Measurements from ENCODE around the gene RTN4. TPM values are rescaled to one million over a fixed set of nuclear protein-coding genes. Genes with fewer than 3 reads are reported as not detected.

The RTN4 gene
- total RNA-seq, 2 donors from 2014 or later = 253 to 331 TPM

GRCh38 chr2:55063226-55063625 lies 13.0 kb upstream of the RTN4 start:
- Histone ChIP-seq H3K4me1 (ENCODE audit: control insufficient read depth in 1 of 2, low read depth in 2 of 2) (no peaks in the 10 kb centered on the region), H3K36me3 (no peaks in the 10 kb centered on the region), H3K9me3 (no peaks in the 10 kb centered on the region), H3K27ac (no peak overlapping the region), H3K27me3 (replicated peaks; ENCODE audit: insufficient read depth) (no peaks in the 10 kb centered on the region), H3K4me3 (no peak overlapping the region)
- no peak for TF ChIP-seq CTCF (IDR thresholded peaks at IDR 0.05)
- DNase-seq (ENCODE audit: low spot score) (no peak), ATAC-seq (ENCODE audit: insufficient number of reproducible peaks, low FRiP score, low read depth) (no peak)

DNA sequence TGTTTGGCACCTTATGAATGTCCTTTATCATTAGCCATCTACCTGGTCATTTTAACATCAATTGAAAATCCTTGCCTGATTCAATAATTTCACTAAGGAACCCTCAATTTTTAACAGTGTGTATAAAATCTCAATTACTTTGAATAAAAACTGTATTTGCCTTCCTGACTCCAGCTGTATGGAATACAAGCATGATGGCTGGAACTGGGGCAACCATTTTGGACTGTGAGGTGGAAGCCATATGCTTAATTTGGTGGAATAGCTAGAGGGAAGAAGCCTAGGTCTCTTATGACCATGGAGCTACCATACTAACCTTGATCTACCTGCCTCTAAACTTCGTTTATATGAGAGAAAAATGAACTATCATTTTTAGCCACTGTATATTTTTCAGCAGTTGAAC lies 12.5 kb upstream of the RTN4 start:
- TF ChIP-seq CTCF (IDR thresholded peaks at IDR 0.05) = no peak
- DNase-seq (ENCODE audit: low spot score) (no peak), ATAC-seq (ENCODE audit: insufficient number of reproducible peaks, low FRiP score, low read depth) (no peak)
- Histone ChIP-seq H3K4me3 (no peak overlapping the region), H3K36me3 (no peaks in the 10 kb centered on the region), H3K27ac (no peak overlapping the region), H3K27me3 (replicated peaks; ENCODE audit: insufficient read depth) (no peaks in the 10 kb centered on the region), H3K9me3 (no peaks in the 10 kb centered on the region), H3K4me1 (ENCODE audit: control insufficient read depth in 1 of 2, low read depth in 2 of 2) (no peaks in the 10 kb centered on the region)

DNA sequence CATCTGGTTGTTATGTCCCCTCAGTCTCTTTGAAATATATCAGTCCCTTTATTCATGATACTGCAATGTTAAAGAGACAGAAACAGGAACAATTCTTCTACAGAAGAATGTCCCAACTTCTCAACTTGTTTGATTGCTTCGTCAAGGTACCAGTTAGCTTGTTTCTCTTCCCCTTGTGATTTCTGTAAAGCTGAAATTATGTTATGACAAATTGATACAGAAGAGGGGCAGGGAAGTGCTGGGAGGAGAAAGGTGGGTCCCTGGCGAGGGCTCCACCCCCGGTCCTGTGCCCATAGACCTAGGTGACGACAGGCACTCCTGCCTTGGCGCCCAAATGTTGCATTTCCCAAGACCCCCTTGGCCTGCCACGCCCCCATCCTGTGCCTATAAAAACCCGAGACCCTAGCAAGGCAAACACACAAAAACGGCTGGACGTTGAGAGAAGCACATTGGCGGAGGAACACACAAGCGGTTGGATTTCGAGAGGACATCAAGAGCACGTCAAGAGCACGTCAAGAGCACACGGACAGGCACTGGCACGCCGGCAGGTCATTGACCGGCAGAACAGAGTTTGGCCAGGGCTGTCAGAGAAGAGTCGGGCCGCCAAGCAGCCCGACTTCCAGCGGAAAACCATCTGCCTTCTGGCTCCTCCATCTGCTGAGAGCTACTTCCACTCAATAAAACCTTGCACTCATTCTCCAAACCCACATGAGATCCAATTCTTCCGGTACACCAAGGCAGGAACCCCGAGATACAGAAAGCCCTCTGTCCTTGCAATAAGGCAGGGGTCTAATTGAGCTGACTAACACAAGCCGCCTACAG lies 11.5 kb upstream of the RTN4 start:
- ATAC-seq (ENCODE audit: insufficient number of reproducible peaks, low FRiP score, low read depth) (no peak), DNase-seq (ENCODE audit: low spot score) (no peak)
- H3K27me3 ChIP-seq (replicated peaks; ENCODE audit: insufficient read depth) = no peaks in the 10 kb centered on the region
- no peak for TF ChIP-seq CTCF (IDR thresholded peaks at IDR 0.05)
- H3K27ac ChIP-seq = no peak overlapping the region
- no peaks in the 10 kb centered on the region for H3K4me1 ChIP-seq (ENCODE audit: control insufficient read depth in 1 of 2, low read depth in 2 of 2)
- no peaks in the 10 kb centered on the region for H3K36me3 ChIP-seq
- no peak overlapping the region for H3K4me3 ChIP-seq
- H3K9me3 ChIP-seq = no peaks in the 10 kb centered on the region

DNA sequence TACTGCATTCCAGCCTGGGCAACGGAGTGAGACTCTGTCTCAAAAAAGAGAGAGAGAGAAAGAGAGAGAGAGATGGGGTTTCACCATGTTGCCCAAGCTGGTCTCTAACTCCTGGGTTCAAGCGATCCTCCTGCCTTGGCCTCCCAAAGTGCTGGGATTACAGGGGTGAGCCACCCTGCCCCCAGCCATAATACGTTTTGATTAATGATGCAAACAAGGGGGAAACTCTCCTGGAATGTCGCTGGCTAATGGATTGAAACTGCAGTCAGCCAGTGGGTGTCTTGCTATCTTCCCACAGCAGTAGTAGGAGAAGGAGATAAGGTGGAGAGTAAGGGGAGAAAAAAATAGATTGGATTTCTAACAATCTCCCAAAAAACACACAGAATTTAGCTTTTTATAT lies 9.5 kb upstream of the RTN4 start:
- H3K4me1 ChIP-seq (ENCODE audit: control insufficient read depth in 1 of 2, low read depth in 2 of 2) = no peaks in the 10 kb centered on the region
- H3K36me3 ChIP-seq = no peaks in the 10 kb centered on the region
- no peaks in the 10 kb centered on the region for H3K27me3 ChIP-seq (replicated peaks; ENCODE audit: insufficient read depth)
- H3K27ac ChIP-seq = no peak overlapping the region
- no peak for TF ChIP-seq CTCF (IDR thresholded peaks at IDR 0.05)
- no peaks in the 10 kb centered on the region for H3K9me3 ChIP-seq
- ATAC-seq (ENCODE audit: insufficient number of reproducible peaks, low FRiP score, low read depth) = no peak
- no peak for DNase-seq (ENCODE audit: low spot score)
- no peak overlapping the region for H3K4me3 ChIP-seq

GRCh38 chr2:55057474-55057873 lies 7.2 kb upstream of the RTN4 start:
- no peak overlapping the region for H3K4me3 ChIP-seq
- DNase-seq (ENCODE audit: low spot score) = no peak
- no peak overlapping the region for H3K27ac ChIP-seq
- peaks cover 0 to 3% of the 10 kb centered on the region in 2 donors for H3K4me1 ChIP-seq (ENCODE audit: control insufficient read depth in 1 of 2, low read depth in 2 of 2)
- no peaks in the 10 kb centered on the region for H3K9me3 ChIP-seq
- no peaks in the 10 kb centered on the region for H3K36me3 ChIP-seq
- no peak for ATAC-seq (ENCODE audit: insufficient number of reproducible peaks, low FRiP score, low read depth)
- H3K27me3 ChIP-seq (replicated peaks; ENCODE audit: insufficient read depth) = no peaks in the 10 kb centered on the region
- TF ChIP-seq CTCF (IDR thresholded peaks at IDR 0.05) = no peak

Data from thoracic aorta (tissue), 2 donors.